H9 (cell line): ENCODE results near the gene TBX3. TPM values are rescaled to one million over a fixed set of nuclear protein-coding genes. Genes with fewer than 3 reads are reported as not detected.

ENCODE experiments used
- DNase-seq: peaks from one replicate; pipeline ENCODE4 v3.0.0-alpha.2; 2017
- H2AFZ ChIP-seq: one replicate; pipeline ENCODE4 v1.6.1; 2013; ENCODE audit warnings: mild to moderate bottlenecking, low read length, control low read depth, moderate library complexity
- H2AK5ac ChIP-seq: 2 replicates; pipeline ENCODE4 v1.6.1; 2013; ENCODE audit warnings: low read length, control low read depth, mixed read lengths; ENCODE audit not compliant: insufficient read length
- H2BK120ac ChIP-seq: one replicate; pipeline ENCODE4 v1.6.1; 2013; ENCODE audit warnings: low read depth, mild to moderate bottlenecking, low read length, control low read depth, inconsistent platforms; ENCODE audit not compliant: poor library complexity, severe bottlenecking
- H2BK12ac ChIP-seq: 2 replicates; pipeline ENCODE4 v1.6.1; 2013; ENCODE audit warnings: low read length, control low read depth, mixed read lengths, low read depth; ENCODE audit not compliant: insufficient read length
- H2BK15ac ChIP-seq: 2 replicates; pipeline ENCODE4 v1.6.1; 2013; ENCODE audit warnings: low read depth, low read length, control low read depth
- H2BK20ac ChIP-seq: one replicate; pipeline ENCODE4 v1.6.1; 2013; ENCODE audit warnings: low read depth, mild to moderate bottlenecking, low read length, control low read depth, inconsistent platforms; ENCODE audit not compliant: poor library complexity, severe bottlenecking
- H2BK5ac ChIP-seq: 2 replicates; pipeline ENCODE4 v1.6.1; 2013; ENCODE audit warnings: low read length, control low read depth, mixed read lengths; ENCODE audit not compliant: insufficient read length
- H3K14ac ChIP-seq: 2 replicates; pipeline ENCODE4 v1.6.1; 2013; ENCODE audit warnings: low read length, control low read depth; ENCODE audit not compliant: insufficient read depth
- H3K18ac ChIP-seq: 2 replicates; pipeline ENCODE4 v1.6.1; 2013; ENCODE audit warnings: low read depth, mild to moderate bottlenecking, mixed read lengths, low read length, control low read depth; ENCODE audit not compliant: insufficient read length
- H3K23ac ChIP-seq: 2 replicates; pipeline ENCODE4 v1.6.1; 2013; ENCODE audit warnings: low read length, control low read depth, mixed read lengths, low read depth; ENCODE audit not compliant: insufficient read length
- H3K23me2 ChIP-seq: 2 replicates; pipeline ENCODE4 v1.6.1; 2013; ENCODE audit warnings: low read depth, mild to moderate bottlenecking, mixed read lengths, low read length, control low read depth; ENCODE audit not compliant: insufficient read length, poor library complexity, severe bottlenecking
- H3K27ac ChIP-seq: 2 replicates; pipeline ENCODE4 v1.5.1; 2013; ENCODE audit warnings: low read length, control low read depth, mixed read lengths, low read depth; ENCODE audit not compliant: insufficient read length
- H3K27me3 ChIP-seq: 2 replicates; pipeline ENCODE4 v1.6.1; 2013; ENCODE audit warnings: low read length, control low read depth, inconsistent platforms; ENCODE audit not compliant: insufficient read depth
- H3K4ac ChIP-seq: 2 replicates; pipeline ENCODE4 v1.6.1; 2013; ENCODE audit warnings: low read depth, mild to moderate bottlenecking, control low read depth, inconsistent platforms, low read length, moderate library complexity
- H3K4me1 ChIP-seq: 2 replicates; pipeline ENCODE4 v1.6.1; 2013; ENCODE audit warnings: low read length, control low read depth, inconsistent platforms; ENCODE audit not compliant: insufficient read depth
- H3K4me2 ChIP-seq: 2 replicates; pipeline ENCODE4 v1.6.1; 2013; ENCODE audit warnings: low read length, control low read depth, mixed read lengths; ENCODE audit not compliant: insufficient read length, insufficient read depth
- H3K56ac ChIP-seq: 2 replicates; pipeline ENCODE4 v1.6.1; 2013; ENCODE audit warnings: low read depth, mild to moderate bottlenecking, mixed read lengths, low read length, control low read depth; ENCODE audit not compliant: insufficient read length
- H3K79me1 ChIP-seq: 2 replicates; pipeline ENCODE4 v1.6.1; 2013; ENCODE audit warnings: low read depth, mild to moderate bottlenecking, moderate library complexity, low read length, control low read depth, inconsistent platforms; ENCODE audit not compliant: insufficient read depth, poor library complexity, severe bottlenecking
- H3K79me2 ChIP-seq: 2 replicates; pipeline ENCODE4 v1.6.1; 2013; ENCODE audit warnings: low read length, control low read depth, inconsistent platforms; ENCODE audit not compliant: insufficient read depth
- H3K9ac ChIP-seq: 2 replicates; pipeline ENCODE4 v1.6.1; 2013; ENCODE audit warnings: low read length, control low read depth, mixed read lengths; ENCODE audit not compliant: insufficient read length; ENCODE audit errors: extremely low read depth
- H3K9me3 ChIP-seq: one replicate; pipeline ENCODE4 v1.6.1; 2013; ENCODE audit warnings: low read depth, low read length, inconsistent platforms; ENCODE audit not compliant: control insufficient read depth
- H3T11ph ChIP-seq: one replicate; pipeline ENCODE4 v1.6.1; 2013; ENCODE audit warnings: mild to moderate bottlenecking, low read length, control low read depth, inconsistent platforms
- H4K20me1 ChIP-seq: one replicate; pipeline ENCODE4 v1.6.1; 2013; ENCODE audit not compliant: control insufficient read depth, insufficient read length, insufficient read depth
- H4K5ac ChIP-seq: 2 replicates; pipeline ENCODE4 v1.6.1; 2013; ENCODE audit warnings: low read depth, mild to moderate bottlenecking, mixed read lengths, low read length, control low read depth; ENCODE audit not compliant: insufficient read length
- H4K8ac ChIP-seq: replicated peaks from 2 replicates; pipeline ENCODE4 v1.6.1; 2013; ENCODE audit warnings: low read length, control low read depth, mixed read lengths, low read depth; ENCODE audit not compliant: insufficient read length
- H4K91ac ChIP-seq: 2 replicates; pipeline ENCODE4 v1.6.1; 2013; ENCODE audit warnings: low read depth, mild to moderate bottlenecking, moderate library complexity, mixed read lengths, low read length, control low read depth; ENCODE audit not compliant: insufficient read length
- H3K27ac Mint-ChIP-seq, 3 experiments: 2 replicates in 2 of 3; 3 replicates in 1 of 3; pipeline ENCODE4 v1.8.0; 2020 to 2021; ENCODE audit warnings: mixed read lengths in 3 of 3, mild to moderate bottlenecking in 1 of 3, moderate library complexity in 1 of 3
- H3K27me3 Mint-ChIP-seq: 2 replicates; pipeline ENCODE4 v1.8.0; 2021; ENCODE audit warnings: low read depth, mild to moderate bottlenecking, moderate library complexity, mixed read lengths
- H3K36me3 Mint-ChIP-seq, 3 experiments: 2 replicates in 2 of 3; 3 replicates in 1 of 3; pipeline ENCODE4 v1.8.0; 2020 to 2021; ENCODE audit warnings: low read depth in 3 of 3, mixed read lengths in 3 of 3; ENCODE audit not compliant: insufficient read depth in 1 of 3
- H3K4me1 Mint-ChIP-seq, 2 experiments: 2 replicates each; pipeline ENCODE4 v1.8.0; 2020; ENCODE audit warnings: mixed read lengths in 2 of 2
- H3K4me3 Mint-ChIP-seq, 2 experiments: 2 replicates in 1 of 2; 3 replicates in 1 of 2; pipeline ENCODE4 v1.8.0; 2020 to 2021; ENCODE audit warnings: mild to moderate bottlenecking in 2 of 2, mixed read lengths in 2 of 2, moderate library complexity in 1 of 2
- H3K9me3 Mint-ChIP-seq, 2 experiments: 2 replicates in 1 of 2; 3 replicates in 1 of 2; pipeline ENCODE4 v1.8.0; 2020; ENCODE audit warnings: mild to moderate bottlenecking in 2 of 2, mixed read lengths in 2 of 2, moderate library complexity in 1 of 2
- WGBS: extraction: QIAGEN DNeasy Blood & Tissue Kit; methylation state at CpG from one replicate; pipeline ENCODE4 v1.1.7; 2013; ENCODE audit warnings: missing lambda C conversion rate, low lambda C conversion rate, mixed read lengths; ENCODE audit not compliant: insufficient read length; ENCODE audit errors: extremely low coverage; 5-methylcytosine and 5-hydroxymethylcytosine counted together
- total RNA-seq: library from RNA; stranded (reverse); gene quantifications from 2 replicates; pipeline ENCODE4 v1.2.1, GENCODE V29; 2021
- TF ChIP-seq, protein P1 (sequence below): fragments of 200-600 bp; sonication (generic); conservative IDR thresholded peaks from 3 replicates; pipeline ENCODE4 v1.8.0; 2021; ENCODE audit warnings: antibody characterized with exemption, mild to moderate bottlenecking

Gene TBX3
- total RNA-seq, 1 experiment from 2014 or later: 0.04 TPM

DNA sequence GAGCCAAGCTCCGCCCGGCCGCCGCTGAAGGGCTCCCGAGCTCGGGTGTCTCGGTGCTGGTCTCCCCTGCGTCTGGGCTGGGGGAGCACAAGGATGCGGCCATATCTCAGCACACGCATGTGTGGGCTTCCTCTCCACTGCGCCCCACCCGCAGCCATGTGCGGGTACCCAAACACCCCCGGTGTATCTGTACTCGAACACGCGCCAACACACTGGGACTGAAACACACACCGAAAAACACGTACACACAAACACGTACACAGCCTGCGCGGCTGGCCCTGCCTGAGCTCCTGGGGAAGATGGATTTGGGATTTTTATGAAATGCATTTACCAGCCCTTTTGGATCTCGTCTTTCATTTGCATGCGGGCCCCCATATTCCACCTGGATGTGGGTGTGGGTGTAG, 897 bp upstream of the TBX3 start:
- WGBS: no CpG with 5 or more reads among the region's 24 CpGs
- H2BK12ac ChIP-seq: no peak overlapping the region
- H3K4me1 ChIP-seq: no peaks in the 10 kb centered on the region
- no peak overlapping the region for H3K4ac ChIP-seq
- no peaks in the 10 kb centered on the region for H3K36me3 Mint-ChIP-seq
- no peak overlapping the region for H3K9ac ChIP-seq
- peaks cover 86% of the 10 kb centered on the region for H3K27me3 ChIP-seq
- no peak overlapping the region for H2AFZ ChIP-seq
- no peaks in the 10 kb centered on the region for H3K9me3 ChIP-seq
- no peak overlapping the region for H3K27ac ChIP-seq
- no peak overlapping the region for H3K27ac Mint-ChIP-seq
- H2BK15ac ChIP-seq: no peak overlapping the region
- H3T11ph ChIP-seq: no peak overlapping the region
- H3K18ac ChIP-seq: no peak overlapping the region
- H4K20me1 ChIP-seq: no peaks in the 10 kb centered on the region
- no peak overlapping the region for H2BK120ac ChIP-seq
- TF ChIP-seq, protein P1, sequence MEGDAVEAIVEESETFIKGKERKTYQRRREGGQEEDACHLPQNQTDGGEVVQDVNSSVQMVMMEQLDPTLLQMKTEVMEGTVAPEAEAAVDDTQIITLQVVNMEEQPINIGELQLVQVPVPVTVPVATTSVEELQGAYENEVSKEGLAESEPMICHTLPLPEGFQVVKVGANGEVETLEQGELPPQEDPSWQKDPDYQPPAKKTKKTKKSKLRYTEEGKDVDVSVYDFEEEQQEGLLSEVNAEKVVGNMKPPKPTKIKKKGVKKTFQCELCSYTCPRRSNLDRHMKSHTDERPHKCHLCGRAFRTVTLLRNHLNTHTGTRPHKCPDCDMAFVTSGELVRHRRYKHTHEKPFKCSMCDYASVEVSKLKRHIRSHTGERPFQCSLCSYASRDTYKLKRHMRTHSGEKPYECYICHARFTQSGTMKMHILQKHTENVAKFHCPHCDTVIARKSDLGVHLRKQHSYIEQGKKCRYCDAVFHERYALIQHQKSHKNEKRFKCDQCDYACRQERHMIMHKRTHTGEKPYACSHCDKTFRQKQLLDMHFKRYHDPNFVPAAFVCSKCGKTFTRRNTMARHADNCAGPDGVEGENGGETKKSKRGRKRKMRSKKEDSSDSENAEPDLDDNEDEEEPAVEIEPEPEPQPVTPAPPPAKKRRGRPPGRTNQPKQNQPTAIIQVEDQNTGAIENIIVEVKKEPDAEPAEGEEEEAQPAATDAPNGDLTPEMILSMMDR: no peak
- H3K4me1 Mint-ChIP-seq: peaks cover 44 to 65% of the 10 kb centered on the region in 2 experiments
- peak overlapping the region; percentile 53 for H3K4me2 ChIP-seq
- H4K5ac ChIP-seq: no peak overlapping the region
- H4K8ac ChIP-seq: no peak overlapping the region
- H3K27me3 Mint-ChIP-seq: peaks cover 99% of the 10 kb centered on the region
- no peak overlapping the region; the same call in 1 of the 2 replicates for H3K14ac ChIP-seq
- no peak overlapping the region for H2AK5ac ChIP-seq
- no peak overlapping the region for H2BK5ac ChIP-seq
- no peak for DNase-seq
- H3K56ac ChIP-seq: no peak overlapping the region
- H3K23me2 ChIP-seq: peaks cover 16% of the 10 kb centered on the region
- H3K79me1 ChIP-seq: no peaks in the 10 kb centered on the region
- H4K91ac ChIP-seq: no peak overlapping the region
- H3K4me3 Mint-ChIP-seq: peak overlapping the region; percentile 57 to 80
- H3K79me2 ChIP-seq: no peaks in the 10 kb centered on the region
- H3K9me3 Mint-ChIP-seq: peaks cover 4 to 22% of the 10 kb centered on the region in 2 experiments; a peak in 3 of 5 replicates
- H3K23ac ChIP-seq: no peak overlapping the region
- H2BK20ac ChIP-seq: no peak overlapping the region
